GM12864 (cell line): ENCODE data around the gene GPR161.

Source experiments
- DNase-seq: peaks from one replicate; pipeline ENCODE4 v3.0.0-alpha.2; 2011; ENCODE audit warnings: low read depth
- H3K4me3 ChIP-seq: 2 replicates; pipeline ENCODE4 v1.5.1; 2011; ENCODE audit warnings: mild to moderate bottlenecking, low read depth, low read length, control low read depth
- TF ChIP-seq, protein P1 (sequence below): IDR thresholded peaks from 2 replicates; pipeline ENCODE4 v1.5.1; 2011; ENCODE audit warnings: low read depth, mild to moderate bottlenecking, moderate library complexity, low read length, control low read depth, inconsistent platforms; ENCODE audit errors: missing control alignments

Gene GPR161

DNA sequence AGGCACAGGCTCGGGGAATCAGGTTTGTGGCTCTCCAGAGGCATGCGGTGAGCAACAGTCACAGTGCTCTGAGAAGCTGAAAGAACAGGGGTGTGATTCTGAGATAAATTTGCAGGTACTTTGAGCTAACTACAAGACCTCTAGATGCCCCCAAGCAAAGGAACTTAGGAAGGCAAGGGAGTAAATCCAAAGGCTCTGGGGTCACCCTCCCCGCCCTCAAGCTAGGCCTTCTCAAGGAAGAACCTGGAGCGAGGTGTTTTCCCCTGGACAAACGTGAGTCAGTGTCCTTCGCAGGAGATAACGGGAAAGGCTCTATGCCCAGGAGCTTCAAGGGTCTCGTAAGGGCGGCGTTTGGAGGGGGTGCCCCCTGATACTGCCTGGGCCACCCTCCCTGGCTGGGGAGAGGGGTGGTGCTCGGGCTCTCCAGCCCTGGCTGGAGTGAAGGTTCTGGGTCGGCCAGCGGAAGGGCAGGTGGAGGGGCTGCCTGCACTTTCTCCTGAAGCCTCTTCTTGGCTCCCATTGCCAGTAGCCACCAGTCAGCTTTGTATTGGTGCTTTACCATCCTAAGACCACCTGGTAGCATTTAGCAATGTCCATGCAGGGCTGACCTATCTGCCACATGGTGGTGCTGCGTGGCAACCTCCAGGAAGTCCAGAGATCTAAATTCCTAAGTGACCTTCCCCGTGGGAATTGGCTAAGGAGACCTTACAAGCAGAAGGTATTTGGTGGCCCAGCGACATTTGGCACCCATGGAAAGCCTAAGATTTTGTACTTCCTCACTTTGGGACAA is 44.0 kb downstream of the GPR161 start:
- no peak for DNase-seq
- H3K4me3 ChIP-seq = no peak overlapping the region
- TF ChIP-seq, protein P1, sequence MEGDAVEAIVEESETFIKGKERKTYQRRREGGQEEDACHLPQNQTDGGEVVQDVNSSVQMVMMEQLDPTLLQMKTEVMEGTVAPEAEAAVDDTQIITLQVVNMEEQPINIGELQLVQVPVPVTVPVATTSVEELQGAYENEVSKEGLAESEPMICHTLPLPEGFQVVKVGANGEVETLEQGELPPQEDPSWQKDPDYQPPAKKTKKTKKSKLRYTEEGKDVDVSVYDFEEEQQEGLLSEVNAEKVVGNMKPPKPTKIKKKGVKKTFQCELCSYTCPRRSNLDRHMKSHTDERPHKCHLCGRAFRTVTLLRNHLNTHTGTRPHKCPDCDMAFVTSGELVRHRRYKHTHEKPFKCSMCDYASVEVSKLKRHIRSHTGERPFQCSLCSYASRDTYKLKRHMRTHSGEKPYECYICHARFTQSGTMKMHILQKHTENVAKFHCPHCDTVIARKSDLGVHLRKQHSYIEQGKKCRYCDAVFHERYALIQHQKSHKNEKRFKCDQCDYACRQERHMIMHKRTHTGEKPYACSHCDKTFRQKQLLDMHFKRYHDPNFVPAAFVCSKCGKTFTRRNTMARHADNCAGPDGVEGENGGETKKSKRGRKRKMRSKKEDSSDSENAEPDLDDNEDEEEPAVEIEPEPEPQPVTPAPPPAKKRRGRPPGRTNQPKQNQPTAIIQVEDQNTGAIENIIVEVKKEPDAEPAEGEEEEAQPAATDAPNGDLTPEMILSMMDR = no peak

DNA sequence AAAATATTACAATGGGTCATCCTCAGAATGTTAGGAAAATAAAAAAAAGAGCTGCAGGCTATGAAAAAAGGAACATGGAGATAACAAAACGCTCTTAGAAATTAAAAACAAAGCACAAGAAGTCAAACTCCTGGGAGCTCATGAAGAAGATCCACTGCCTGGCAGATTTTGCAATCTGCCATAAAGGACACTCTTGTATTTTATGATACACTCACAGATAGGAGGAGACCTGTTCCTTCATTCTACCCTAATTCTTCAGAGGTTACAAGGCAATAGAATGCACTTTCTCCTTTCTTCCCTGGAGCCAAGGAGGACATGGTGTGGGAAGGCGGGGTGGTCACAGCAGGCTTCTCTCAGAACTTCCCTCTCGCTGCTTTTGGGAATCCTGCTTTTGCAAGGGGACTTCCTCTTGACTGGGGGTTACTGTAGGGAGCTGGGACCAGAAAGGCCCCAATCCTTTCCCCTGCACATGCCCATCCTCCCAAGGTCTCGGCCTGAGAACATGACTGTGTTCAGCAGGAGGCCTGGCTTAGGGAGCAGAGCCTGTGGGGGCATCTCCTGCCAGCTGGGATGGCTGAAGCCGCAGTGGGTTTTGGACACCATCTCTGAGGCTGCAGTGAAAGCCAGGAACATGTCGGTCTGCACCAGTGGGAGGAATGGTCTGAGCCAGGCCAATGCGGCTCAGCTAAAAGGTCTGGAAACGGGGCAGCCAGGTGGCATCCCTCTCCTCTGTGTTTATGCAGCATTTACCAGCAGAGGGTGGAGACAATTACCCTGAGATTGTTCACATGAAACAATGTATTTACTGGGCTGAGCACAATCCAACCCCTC is 44.8 kb downstream of the GPR161 start:
- no peak overlapping the region for H3K4me3 ChIP-seq
- TF ChIP-seq, protein P1 = no peak
- DNase-seq = no peak

DNA sequence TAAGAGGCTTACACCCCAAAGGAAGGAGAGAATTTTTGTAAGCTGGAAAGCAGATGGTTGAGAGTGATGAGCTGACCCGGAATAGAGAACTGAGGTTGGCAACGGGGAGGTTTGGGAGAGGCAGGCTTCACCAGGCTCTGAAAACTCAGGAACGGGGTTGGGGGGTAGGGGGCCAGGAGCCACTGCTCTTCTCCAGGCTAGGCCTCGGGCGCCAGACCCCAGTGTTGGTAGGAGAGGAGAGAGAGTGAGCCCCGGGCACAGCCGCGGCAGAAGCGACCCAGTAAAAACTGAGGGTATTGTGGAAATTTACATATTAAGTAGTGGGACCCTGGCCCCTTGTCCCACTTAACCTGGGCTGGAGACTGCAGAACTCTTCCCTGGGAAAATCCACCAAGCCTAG is 45.7 kb downstream of the GPR161 start:
- H3K4me3 ChIP-seq = no peak overlapping the region
- no peak for DNase-seq
- TF ChIP-seq, protein P1 = no peak

DNA sequence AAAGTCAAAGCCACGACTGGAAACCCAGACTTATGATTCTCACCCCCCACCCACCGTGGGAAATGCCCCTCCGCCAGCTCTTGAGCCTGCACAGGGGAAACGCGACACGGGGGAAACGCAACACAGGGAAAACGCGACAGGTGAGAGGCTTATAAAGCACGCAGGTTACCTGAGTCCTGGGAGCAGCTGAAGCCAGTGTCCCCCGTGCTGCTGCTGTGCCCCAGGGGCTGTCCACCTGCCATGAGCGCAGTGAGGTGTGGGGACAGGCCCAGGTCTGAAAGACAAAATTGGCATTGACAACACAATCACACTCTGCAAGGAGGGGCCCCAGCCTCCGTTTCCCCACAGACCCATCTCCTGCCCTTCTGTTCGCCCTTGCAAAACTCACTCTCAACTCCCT is 46.3 kb downstream of the GPR161 start:
- TF ChIP-seq, protein P1 = no peak
- H3K4me3 ChIP-seq = no peak overlapping the region
- DNase-seq = no peak

DNA sequence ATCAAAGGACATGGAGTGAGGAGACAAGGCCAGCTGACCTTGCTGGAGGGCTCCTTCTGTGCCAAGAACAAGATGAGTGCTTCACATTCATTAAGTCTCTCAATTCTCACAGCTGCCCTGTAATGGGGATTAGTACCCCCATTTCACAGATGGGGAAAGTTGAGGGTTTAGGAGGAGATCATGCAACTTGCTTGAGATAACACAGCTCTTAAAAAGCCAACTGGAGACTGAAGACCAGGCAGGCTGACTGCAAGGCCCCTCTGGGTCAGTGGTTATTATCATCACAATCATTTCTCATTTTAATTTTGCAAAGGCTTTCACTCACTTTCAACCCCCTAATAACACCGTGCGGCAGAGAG is 46.8 kb downstream of the GPR161 start:
- H3K4me3 ChIP-seq = no peak overlapping the region
- no peak for DNase-seq
- TF ChIP-seq, protein P1 = no peak

DNA sequence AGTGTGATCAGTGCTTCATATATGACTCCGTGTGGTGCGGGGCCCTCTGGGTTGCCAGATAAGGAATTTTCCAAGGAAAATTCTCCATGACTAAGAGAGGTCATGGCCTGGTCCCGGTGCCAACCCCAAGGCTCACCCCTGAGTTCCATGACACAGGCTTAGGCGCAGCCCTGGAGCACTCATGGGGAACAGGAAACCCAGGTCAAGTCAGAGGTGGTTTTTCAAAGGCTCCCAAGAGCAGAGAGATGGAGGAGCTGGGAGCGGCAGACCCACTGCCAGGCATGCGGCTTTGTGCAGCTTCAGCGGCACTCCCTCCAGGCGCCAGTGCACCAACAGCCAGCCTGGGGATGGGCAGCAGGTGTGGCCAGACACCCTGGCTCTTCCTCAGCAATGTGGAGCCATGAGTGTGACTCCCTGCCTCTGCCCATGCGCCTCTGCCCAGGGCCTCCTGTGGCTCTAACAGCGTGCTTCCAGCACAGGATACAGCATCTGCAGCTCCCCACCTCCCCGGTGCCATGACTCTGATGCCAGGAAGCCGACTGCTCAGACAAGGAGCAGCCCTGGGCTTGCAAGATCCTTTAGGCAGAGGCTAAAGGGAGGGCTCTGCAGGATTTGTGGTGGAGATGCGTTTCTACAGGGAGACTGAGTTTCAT is 47.3 kb downstream of the GPR161 start:
- no peak for DNase-seq
- H3K4me3 ChIP-seq = no peak overlapping the region
- TF ChIP-seq, protein P1 = no peak
